ENCODE results near the gene CCDC85A. TPM values are rescaled to one million over a fixed set of nuclear protein-coding genes. Genes with fewer than 3 reads are reported as not detected.

CCDC85A gene
- total RNA-seq, 2 donors from 2014 or later: 0.40 to 0.42 TPM

DNA sequence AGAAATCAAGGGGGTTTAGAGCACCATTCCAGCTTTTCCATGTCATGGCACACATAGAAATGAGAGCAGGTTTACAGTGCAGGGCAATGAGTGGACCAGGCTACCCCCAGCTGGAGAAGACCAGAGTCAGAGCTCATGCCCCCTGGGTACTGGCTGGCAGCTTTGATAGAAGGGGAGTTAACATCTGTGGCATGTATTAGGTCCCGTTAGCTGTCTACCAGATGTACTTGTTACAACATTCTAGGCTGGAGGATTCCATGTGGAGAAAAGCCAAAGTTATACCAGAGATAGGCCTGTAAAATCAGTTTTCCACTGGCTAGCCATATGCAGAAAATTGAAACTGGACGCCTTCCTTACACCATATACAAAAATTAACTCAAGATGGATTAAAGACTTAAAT, 109.2 kb downstream of the CCDC85A start:
- TF ChIP-seq, protein P1, sequence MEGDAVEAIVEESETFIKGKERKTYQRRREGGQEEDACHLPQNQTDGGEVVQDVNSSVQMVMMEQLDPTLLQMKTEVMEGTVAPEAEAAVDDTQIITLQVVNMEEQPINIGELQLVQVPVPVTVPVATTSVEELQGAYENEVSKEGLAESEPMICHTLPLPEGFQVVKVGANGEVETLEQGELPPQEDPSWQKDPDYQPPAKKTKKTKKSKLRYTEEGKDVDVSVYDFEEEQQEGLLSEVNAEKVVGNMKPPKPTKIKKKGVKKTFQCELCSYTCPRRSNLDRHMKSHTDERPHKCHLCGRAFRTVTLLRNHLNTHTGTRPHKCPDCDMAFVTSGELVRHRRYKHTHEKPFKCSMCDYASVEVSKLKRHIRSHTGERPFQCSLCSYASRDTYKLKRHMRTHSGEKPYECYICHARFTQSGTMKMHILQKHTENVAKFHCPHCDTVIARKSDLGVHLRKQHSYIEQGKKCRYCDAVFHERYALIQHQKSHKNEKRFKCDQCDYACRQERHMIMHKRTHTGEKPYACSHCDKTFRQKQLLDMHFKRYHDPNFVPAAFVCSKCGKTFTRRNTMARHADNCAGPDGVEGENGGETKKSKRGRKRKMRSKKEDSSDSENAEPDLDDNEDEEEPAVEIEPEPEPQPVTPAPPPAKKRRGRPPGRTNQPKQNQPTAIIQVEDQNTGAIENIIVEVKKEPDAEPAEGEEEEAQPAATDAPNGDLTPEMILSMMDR (IDR thresholded peaks at IDR 0.05): no peak
- Histone ChIP-seq H3K4me3 (no peak overlapping the region), H3K36me3 (no peaks in the 10 kb centered on the region), H3K9me3 (no peaks in the 10 kb centered on the region), H3K9ac (ENCODE audit: low read depth in 2 of 2, low read length in 2 of 2) (no peak overlapping the region), H3K27me3 (no peaks in the 10 kb centered on the region), H3K4me1 (no peaks in the 10 kb centered on the region), H3K27ac (no peak overlapping the region)
- DNase-seq: no peak
- intact Hi-C loops (cut with DNase I): no loop called here

DNA sequence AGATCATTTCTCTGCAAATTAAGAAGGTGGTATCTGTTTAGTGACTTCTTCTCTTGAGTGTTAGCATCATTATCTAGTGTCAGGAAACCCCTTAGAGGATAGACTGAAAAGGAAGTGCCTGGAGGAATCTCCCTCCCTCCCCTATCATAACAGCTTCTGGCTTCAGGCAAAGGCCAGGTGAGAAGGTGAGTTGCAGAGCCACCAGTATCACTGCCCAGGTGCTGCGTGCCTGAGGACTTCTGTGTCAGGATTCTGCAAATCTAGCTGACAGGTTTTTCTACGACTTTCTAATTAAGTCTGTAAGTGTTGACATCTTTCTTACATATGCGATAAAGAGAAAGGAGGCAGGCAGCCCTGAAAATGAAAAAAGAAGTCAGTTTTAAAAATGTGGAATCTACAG, 111.9 kb downstream of the CCDC85A start:
- Histone ChIP-seq H3K4me3 (no peak overlapping the region), H3K27ac (no peak overlapping the region), H3K27me3 (no peaks in the 10 kb centered on the region), H3K9ac (ENCODE audit: low read depth in 2 of 2, low read length in 2 of 2) (no peak overlapping the region), H3K36me3 (no peaks in the 10 kb centered on the region), H3K4me1 (no peaks in the 10 kb centered on the region), H3K9me3 (no peaks in the 10 kb centered on the region)
- TF ChIP-seq, protein P1 (IDR thresholded peaks at IDR 0.05): no peak
- DNase-seq: no peak
- intact Hi-C loops (cut with DNase I): no loop called here

DNA sequence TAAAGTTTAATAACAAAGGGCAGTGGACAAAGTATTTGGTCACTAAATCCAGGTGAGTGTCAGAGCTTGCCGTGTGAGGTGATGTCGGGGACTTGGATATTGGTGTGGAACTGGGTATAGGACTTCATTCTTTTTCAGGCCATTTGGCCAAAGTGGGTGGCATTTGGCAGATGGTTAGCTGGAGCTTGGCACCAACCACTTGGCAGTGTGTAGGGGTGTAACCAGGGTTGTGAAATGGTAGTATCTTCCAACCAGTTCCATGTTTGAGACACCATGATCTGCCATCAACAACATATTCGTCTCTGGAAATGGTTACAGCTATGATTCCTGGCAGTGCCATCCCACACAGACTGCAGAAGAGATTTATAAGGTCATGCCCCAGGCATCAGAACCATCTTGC, 113.9 kb downstream of the CCDC85A start:
- intact Hi-C loops (cut with DNase I): no loop called here
- no peak overlapping the region for H3K4me3 ChIP-seq
- H3K4me1 ChIP-seq: no peaks in the 10 kb centered on the region
- H3K36me3 ChIP-seq: no peaks in the 10 kb centered on the region
- no peaks in the 10 kb centered on the region for H3K27me3 ChIP-seq
- DNase-seq: no peak
- TF ChIP-seq, protein P1 (IDR thresholded peaks at IDR 0.05): no peak
- no peaks in the 10 kb centered on the region for H3K9me3 ChIP-seq
- H3K27ac ChIP-seq: no peak overlapping the region
- no peak overlapping the region for H3K9ac ChIP-seq (ENCODE audit: low read depth in 2 of 2, low read length in 2 of 2)

DNA sequence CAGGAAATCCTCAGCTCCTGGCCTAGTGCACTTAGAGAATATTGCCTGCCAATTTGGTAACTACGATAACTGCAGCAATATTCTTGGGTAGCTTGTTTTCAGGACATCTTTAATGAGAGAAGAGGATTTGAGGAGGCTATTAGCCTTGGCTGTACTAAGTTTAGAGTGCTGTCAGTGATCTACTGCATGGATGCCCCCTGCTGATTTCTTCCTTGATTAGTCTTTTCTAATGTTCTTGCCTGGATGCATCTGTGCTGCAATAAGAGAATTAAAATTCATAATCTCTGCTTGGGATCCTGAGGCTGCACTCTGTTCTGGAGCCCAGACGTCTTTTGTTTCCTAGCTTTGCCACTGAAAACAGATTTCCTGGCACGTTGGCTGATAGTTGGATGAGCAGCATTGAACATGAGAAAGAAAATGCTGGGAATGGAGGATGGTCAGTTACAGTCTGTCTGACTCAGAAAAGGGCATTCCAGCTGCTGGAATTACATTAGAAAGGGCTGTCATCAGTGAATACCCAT, 115.4 kb downstream of the CCDC85A start:
- TF ChIP-seq, protein P1 (IDR thresholded peaks at IDR 0.05): no peak
- intact Hi-C loops (cut with DNase I): no loop called here
- no peaks in the 10 kb centered on the region for H3K9me3 ChIP-seq
- H3K4me1 ChIP-seq: no peaks in the 10 kb centered on the region
- H3K4me3 ChIP-seq: no peak overlapping the region
- no peaks in the 10 kb centered on the region for H3K27me3 ChIP-seq
- DNase-seq: no peak
- no peak overlapping the region for H3K9ac ChIP-seq (ENCODE audit: low read depth in 2 of 2, low read length in 2 of 2)
- no peak overlapping the region for H3K27ac ChIP-seq
- H3K36me3 ChIP-seq: no peaks in the 10 kb centered on the region

DNA sequence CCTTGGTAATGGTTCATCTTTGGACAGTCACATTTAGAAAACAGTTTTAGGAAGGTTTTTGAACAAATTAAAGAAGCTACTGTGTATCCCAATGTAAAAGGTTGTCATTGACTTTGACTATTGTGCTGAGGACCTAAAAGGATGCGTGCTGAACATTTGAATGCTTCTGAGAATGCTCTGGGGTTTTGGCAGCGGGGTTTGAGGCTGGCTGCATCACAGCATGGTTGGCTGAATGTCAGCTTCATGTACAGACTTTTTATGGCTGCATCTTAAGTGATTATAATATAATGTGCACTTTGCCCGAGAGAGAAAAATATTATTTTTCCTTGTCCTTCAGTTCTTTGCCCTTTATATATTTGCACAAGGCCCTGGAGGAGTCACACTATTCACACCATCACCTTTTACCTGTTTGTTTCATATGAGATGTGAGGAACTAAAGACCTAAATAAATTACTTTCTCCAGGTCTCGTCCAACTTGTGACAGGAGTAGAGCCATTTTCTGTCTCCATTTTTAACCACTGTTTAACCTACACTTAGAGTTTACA, 125.9 kb downstream of the CCDC85A start:
- no peaks in the 10 kb centered on the region for H3K36me3 ChIP-seq
- no peak for DNase-seq
- no peak overlapping the region for H3K27ac ChIP-seq
- TF ChIP-seq, protein P1 (IDR thresholded peaks at IDR 0.05): no peak
- intact Hi-C loops (cut with DNase I): no loop called here
- no peaks in the 10 kb centered on the region for H3K27me3 ChIP-seq
- H3K9me3 ChIP-seq: no peaks in the 10 kb centered on the region
- no peak overlapping the region for H3K9ac ChIP-seq (ENCODE audit: low read depth in 2 of 2, low read length in 2 of 2)
- H3K4me3 ChIP-seq: no peak overlapping the region
- no peaks in the 10 kb centered on the region for H3K4me1 ChIP-seq
